AG04450 (cell line): Measurements from ENCODE around the gene HOXB8. TPM values are rescaled to one million over a fixed set of nuclear protein-coding genes. Genes with fewer than 3 reads are reported as not detected.

Experiments used
- CTCF ChIA-PET: fragments of 300-600, 350-600 bp; formaldehyde crosslinking; extraction: SDS; loops from one replicate; lab custom pipeline; 2022; ENCODE audit warnings: antibody characterized with exemption, inconsistent platforms; lab: Charles Lee
- POLR2A ChIA-PET: fragments of 350-600 bp; formaldehyde crosslinking; extraction: SDS; loops from one replicate; lab custom pipeline; 2021; ENCODE audit warnings: antibody characterized with exemption, inconsistent platforms; lab: Yijun Ruan, JAX
- DNase-seq: peaks from one replicate; pipeline ENCODE4 v3.0.0-alpha.2; 2011; ENCODE audit warnings: low read depth, low spot score
- H3K27ac ChIP-seq: one replicate; pipeline ENCODE4 v1.5.1; 2012; ENCODE audit warnings: low read depth, low read length, control low read depth
- H3K27me3 ChIP-seq: one replicate; pipeline ENCODE4 v1.6.0; 2012; ENCODE audit warnings: low read length; ENCODE audit not compliant: control insufficient read depth, insufficient read depth
- H3K4me3 ChIP-seq: 2 replicates; pipeline ENCODE4 v1.5.1; 2011; ENCODE audit warnings: mild to moderate bottlenecking, low read depth, low read length, control low read depth
- H3K9me3 ChIP-seq: 2 replicates; pipeline ENCODE4 v1.5.1; 2012; ENCODE audit warnings: low read length; ENCODE audit not compliant: control insufficient read depth, insufficient read depth
- CTCF ChIP-seq: IDR thresholded peaks from 2 replicates; pipeline ENCODE4 v1.5.1; 2011; ENCODE audit warnings: low read depth, low read length, control low read depth, inconsistent platforms
- polyA plus RNA-seq: library from polyadenylated mRNA; depleted of rRNA; stranded (reverse); fragments of >200 nt; gene quantifications from 2 replicates; pipeline ENCODE4 v1.2.3, GENCODE V29; 2011

Gene HOXB8
- polyA plus RNA-seq, 1 experiment: 0.97 TPM

GRCh38 chr17:48633266-48633677, 18.2 kb upstream of the HOXB8 start:
- ChIA-PET CTCF (interaction anchor here (1.6 kb wide), 1 partner anchor 325 kb away, joined by 4 read pairs; no protein-coding TSS in a partner anchor), POLR2A (interaction anchor here (0.7 kb wide), 1 partner anchor 76 kb away, joined by 3 read pairs; no protein-coding TSS in a partner anchor)
- Histone ChIP-seq H3K27me3 (peaks cover 98% of the 10 kb centered on the region), H3K4me3 (no peak overlapping the region), H3K27ac (no peak overlapping the region), H3K9me3 (peaks cover 13% of the 10 kb centered on the region; the same call in 1 of the 2 replicates)
- TF ChIP-seq CTCF: no peak
- no peak for DNase-seq

DNA sequence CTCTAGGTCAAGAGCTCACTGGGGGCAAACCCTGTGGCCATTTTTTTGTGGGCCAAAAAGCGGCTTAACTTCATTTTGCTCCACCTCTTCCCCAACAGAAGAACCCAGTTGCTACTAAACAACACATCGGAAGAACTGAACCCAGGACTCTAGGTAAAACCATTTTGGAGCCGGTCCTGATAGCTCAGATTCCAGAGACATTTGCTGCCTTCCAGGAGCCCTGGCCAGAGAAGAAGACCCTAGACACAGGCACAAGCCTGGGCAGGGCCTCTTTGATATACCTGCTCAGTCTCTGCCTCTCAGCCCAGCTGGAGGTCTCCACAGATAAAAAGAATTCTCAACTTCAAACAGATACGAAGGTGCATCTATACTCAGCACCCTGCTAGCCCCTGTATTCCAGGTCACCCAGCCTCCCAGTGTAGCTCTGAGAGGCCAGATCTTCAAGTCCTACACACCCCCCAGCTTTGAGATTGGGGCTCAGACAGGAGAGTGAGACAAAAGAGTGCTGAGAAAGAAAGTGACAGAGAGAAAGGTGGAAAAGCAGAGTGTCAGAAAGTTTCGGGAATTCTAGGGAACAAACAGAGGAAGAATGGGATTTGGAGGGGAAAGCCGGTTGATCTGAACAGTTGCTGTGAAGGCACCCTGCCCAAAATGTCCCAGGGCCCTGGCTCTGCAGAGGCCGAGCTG, 17.6 kb upstream of the HOXB8 start:
- H3K27ac ChIP-seq: no peak overlapping the region
- H3K4me3 ChIP-seq: no peak overlapping the region
- peaks cover 13% of the 10 kb centered on the region; the same call in 1 of the 2 replicates for H3K9me3 ChIP-seq
- no peak for TF ChIP-seq CTCF
- no peak for DNase-seq
- H3K27me3 ChIP-seq: peaks cover 98% of the 10 kb centered on the region
- ChIA-PET POLR2A (interaction anchor here (0.7 kb wide), 1 partner anchor 77 kb away, joined by 3 read pairs; no protein-coding TSS in a partner anchor), CTCF (interaction anchor here (0.6 to 1.6 kb wide), 3 partner anchors 111 to 324 kb away, joined by 3 to 4 read pairs (median 4); no protein-coding TSS in a partner anchor)

DNA sequence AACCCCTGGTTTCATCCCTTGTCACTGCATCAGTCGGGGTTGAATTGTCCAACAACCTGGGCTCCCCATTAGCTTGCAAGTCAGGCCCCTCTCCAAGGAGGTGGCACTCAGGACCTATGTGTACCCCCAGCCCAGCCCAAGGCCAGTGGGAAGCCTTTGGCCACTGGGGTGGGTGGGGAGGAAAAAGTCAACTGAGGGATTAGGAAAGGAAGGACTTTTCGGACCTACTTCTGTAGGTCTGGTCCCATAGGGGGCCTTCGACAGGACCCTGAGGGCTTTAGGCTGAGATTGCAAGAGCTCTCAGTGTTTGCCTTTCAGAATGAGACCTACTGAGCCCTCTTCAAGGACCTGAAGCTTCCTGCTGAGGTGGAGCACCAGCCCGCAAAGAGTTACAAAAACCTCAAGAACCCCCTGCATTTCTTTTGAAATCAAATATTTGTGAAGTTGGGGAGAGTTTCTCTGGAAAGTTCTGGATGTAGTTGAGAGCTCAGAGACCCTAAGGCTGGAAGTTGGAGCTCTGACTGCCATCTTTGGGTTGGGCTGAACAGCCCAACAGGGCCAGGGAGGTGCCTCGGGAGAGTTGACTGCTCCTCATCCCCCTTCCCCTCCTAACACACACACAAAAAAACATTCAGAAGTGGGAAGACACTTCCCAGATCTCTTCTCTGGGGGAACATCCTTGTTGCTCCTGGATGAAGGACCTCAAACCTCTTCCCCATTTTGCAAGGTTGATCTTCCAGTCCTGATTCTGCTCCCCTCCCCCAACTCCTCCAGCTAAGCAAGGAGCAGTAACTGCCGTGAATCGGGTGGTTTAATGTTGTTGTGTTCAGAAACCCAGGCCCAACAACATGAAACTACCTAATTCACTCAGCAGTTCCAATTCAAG, 16.8 kb upstream of the HOXB8 start:
- peaks cover 98% of the 10 kb centered on the region for H3K27me3 ChIP-seq
- H3K27ac ChIP-seq: no peak overlapping the region
- TF ChIP-seq CTCF: no peak
- CTCF ChIA-PET: interaction anchor here (0.6 to 1.6 kb wide), 3 partner anchors 110 to 324 kb away, joined by 3 to 4 read pairs (median 4); no protein-coding TSS in a partner anchor
- H3K9me3 ChIP-seq: peaks cover 13% of the 10 kb centered on the region; the same call in 1 of the 2 replicates
- no peak overlapping the region for H3K4me3 ChIP-seq
- no peak for DNase-seq
- POLR2A ChIA-PET: no interaction called here

- Histone ChIP-seq H3K27ac (no peak overlapping the region), H3K9me3 (peaks cover 13% of the 10 kb centered on the region; the same call in 1 of the 2 replicates), H3K27me3 (peaks cover 98% of the 10 kb centered on the region), H3K4me3 (no peak overlapping the region)
- ChIA-PET POLR2A (no interaction called here), CTCF (no interaction called here)
- no peak for DNase-seq
- no peak for TF ChIP-seq CTCF
Measured at GRCh38 chr17:48630925-48631692, 16.0 kb upstream of the HOXB8 start.
